ENCODE results near the gene CXCL17.

The CXCL17 gene

DNA sequence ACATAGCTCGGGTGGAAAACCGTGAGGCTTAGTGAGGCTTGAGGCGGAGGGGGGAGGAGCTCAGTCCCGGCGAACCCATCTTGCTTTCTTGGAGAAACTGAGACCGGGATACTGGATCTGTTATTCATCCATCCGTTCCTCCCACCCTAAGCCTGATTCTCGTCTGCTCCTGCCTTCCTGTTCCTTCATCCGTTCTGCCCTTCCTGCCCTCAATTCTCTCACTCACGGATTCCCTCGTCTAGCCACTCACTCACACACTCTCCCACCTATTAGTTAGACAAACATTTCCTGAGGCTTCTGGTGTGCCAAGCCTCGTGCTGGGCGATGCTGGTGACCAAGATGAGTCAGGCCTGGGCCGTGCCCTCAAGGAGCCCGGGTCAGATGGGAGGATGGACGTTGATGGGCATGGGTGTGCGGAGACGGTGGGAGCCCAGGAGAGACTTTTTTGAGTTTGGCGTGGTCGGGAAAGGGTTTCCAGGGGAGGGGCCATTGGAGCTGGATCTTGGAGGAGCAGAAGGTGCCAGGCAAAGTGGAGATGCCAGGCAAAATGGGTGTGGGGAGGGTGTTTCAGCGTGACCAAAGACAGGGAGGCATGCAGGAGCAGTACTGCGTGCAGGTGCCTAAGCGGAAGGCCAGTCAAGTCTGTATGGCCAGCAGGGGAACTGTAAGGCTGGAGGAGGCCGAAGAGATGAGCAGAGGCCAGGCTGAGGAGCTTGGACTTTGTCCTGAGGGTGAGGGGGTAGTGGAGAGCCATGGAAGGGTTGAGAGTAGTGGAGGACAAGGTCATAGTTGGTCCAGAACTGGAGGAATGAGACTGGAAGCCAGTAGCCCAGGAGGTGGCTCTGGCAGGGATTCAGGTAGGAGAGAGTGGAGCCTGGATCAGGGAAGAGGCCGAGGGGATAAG lies 45.2 kb downstream of the CXCL17 start:
- no peak for DNase-seq (ENCODE audit: low spot score)

- DNase-seq (ENCODE audit: low spot score), result peak; percentile 99
These were observed 46.1 kb downstream of the CXCL17 start for GRCh38 chr19:42396381-42397262.

DNA sequence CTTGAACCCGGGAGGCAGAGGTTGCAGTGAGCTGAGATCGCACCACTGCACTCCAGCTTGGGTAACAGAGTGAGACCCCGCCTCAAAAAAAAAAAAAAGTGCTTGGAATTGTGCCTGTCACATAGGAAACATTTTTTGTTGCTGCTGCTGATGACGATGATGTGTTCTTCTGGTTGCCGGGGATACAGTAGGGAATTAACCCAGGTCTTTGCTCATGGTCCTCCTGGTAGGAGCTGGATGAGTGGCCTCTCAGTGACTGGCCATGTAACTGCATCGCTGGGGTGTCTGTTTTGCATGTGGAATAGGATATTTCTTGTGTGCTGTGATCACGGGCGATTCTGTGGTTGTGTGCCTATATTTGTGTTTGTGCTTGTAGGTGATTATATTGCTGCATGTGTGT lies 48.0 kb downstream of the CXCL17 start:
- DNase-seq (ENCODE audit: low spot score), result no peak

DNA sequence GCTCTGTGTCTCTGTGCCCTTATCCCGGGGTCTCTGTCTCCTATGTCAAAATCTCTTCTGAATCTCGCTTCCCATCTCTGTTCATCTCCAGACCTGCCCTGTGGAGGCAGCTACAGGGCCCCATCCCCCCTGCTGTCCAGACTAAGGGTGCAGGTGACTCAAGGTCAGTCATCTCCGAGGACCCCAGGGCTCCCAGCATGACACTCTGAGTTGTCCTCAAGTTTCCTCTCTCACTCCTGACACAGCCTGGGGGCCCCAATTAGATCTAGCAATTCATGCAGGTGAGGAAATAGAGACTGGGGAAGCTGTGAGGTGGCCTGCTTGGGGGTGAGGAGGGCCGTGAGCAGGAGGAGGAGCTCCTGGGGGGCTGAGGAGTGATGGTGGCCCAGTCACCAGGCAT lies 50.6 kb downstream of the CXCL17 start:
- no peak for DNase-seq (ENCODE audit: low spot score)

- no peak for DNase-seq (ENCODE audit: low spot score)
These were observed 52.8 kb downstream of the CXCL17 start, which contains the start of gene CNFN for GRCh38 chr19:42389899-42390298. Gene CNFN (minus strand): TSS chr19:42390297. CDS start chr19:42389037, 1,260 bp downstream.

- no peak for DNase-seq (ENCODE audit: low spot score)
These were observed 53.8 kb downstream of the CXCL17 start for GRCh38 chr19:42388851-42389489.

GRCh38 chr19:42386974-42387707 lies 55.6 kb downstream of the CXCL17 start:
- peak; percentile 91 for DNase-seq (ENCODE audit: low spot score)

DNA sequence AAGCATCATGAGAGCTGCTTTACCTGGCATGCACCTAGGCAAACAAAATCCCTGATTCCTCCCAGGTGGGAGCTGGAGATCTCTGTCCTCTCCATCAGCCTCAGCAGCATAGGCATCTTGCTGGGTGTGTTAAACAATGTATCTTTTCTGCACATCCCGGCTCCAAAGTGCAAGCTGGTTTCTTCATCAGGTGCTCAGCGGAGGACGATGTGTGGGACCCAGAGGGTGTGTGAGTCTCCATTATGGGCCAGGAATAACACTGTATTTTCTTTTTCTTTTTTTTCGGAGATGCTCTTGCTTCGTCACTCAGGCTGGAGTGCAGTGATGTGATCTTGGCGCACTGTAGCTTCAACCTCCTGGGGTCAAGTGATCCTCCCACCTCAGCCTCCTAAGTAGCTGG lies 62.6 kb downstream of the CXCL17 start:
- DNase-seq (ENCODE audit: low spot score), result no peak
